BE2C (cell line): Measurements from ENCODE around the gene ZMAT5.

ENCODE experiments used
- DNase-seq: peaks from one replicate; pipeline ENCODE4 v3.0.0-alpha.2; 2020
- H3K27me3 ChIP-seq: fragments of 250-450 bp; sonication (Bioruptor Pico); 2 replicates; pipeline ENCODE4 v1.5.1; 2020; ENCODE audit warnings: mild to moderate bottlenecking
- H3K36me3 ChIP-seq: fragments of 250-450 bp; sonication (Bioruptor Pico); 2 replicates; pipeline ENCODE4 v1.5.1; 2020; ENCODE audit warnings: mild to moderate bottlenecking
- H3K4me1 ChIP-seq: fragments of 250-450 bp; sonication (Bioruptor Pico); 2 replicates; pipeline ENCODE4 v1.5.1; 2020
- H3K4me3 ChIP-seq: 2 replicates; pipeline ENCODE4 v1.5.1; 2011; ENCODE audit warnings: low read depth, low read length
- H3K9me3 ChIP-seq: fragments of 250-450 bp; sonication (Bioruptor Pico); 2 replicates; pipeline ENCODE4 v1.5.1; 2020
- CTCF ChIP-seq: IDR thresholded peaks from 2 replicates; pipeline ENCODE4 v1.5.1; 2012; ENCODE audit warnings: mild to moderate bottlenecking, low read depth, low read length

ZMAT5 gene

GRCh38 chr22:29801796-29802195, 35.0 kb upstream of the ZMAT5 start:
- H3K36me3 ChIP-seq = peaks cover 70% of the 10 kb centered on the region
- H3K4me3 ChIP-seq = no peak overlapping the region
- DNase-seq = no peak
- H3K4me1 ChIP-seq = peaks cover 16% of the 10 kb centered on the region
- no peak for TF ChIP-seq CTCF
- H3K9me3 ChIP-seq = no peaks in the 10 kb centered on the region
- no peaks in the 10 kb centered on the region for H3K27me3 ChIP-seq

GRCh38 chr22:29801153-29801552, 34.3 kb upstream of the ZMAT5 start:
- no peak for TF ChIP-seq CTCF
- DNase-seq = no peak
- Histone ChIP-seq H3K27me3 (no peaks in the 10 kb centered on the region), H3K36me3 (peaks cover 69% of the 10 kb centered on the region), H3K9me3 (no peaks in the 10 kb centered on the region), H3K4me3 (no peak overlapping the region), H3K4me1 (peaks cover 16% of the 10 kb centered on the region)

GRCh38 chr22:29799217-29799680, 32.4 kb upstream of the ZMAT5 start:
- Histone ChIP-seq H3K36me3 (peaks cover 53% of the 10 kb centered on the region), H3K27me3 (no peaks in the 10 kb centered on the region), H3K4me3 (no peak overlapping the region), H3K4me1 (peaks cover 16% of the 10 kb centered on the region), H3K9me3 (no peaks in the 10 kb centered on the region)
- 0 out of 2 replicates have a peak, but pooled peaks have one; percentile 3 for TF ChIP-seq CTCF
- DNase-seq = peak; percentile 78

GRCh38 chr22:29798801-29799200, 32.0 kb upstream of the ZMAT5 start:
- Histone ChIP-seq H3K4me1 (peaks cover 16% of the 10 kb centered on the region), H3K9me3 (no peaks in the 10 kb centered on the region), H3K4me3 (no peak overlapping the region), H3K27me3 (no peaks in the 10 kb centered on the region), H3K36me3 (peaks cover 48% of the 10 kb centered on the region)
- no peak for DNase-seq
- no peak for TF ChIP-seq CTCF

GRCh38 chr22:29798318-29798717, 31.5 kb upstream of the ZMAT5 start:
- no peak for DNase-seq
- Histone ChIP-seq H3K36me3 (peaks cover 45% of the 10 kb centered on the region), H3K9me3 (no peaks in the 10 kb centered on the region), H3K4me3 (no peak overlapping the region), H3K4me1 (peaks cover 16% of the 10 kb centered on the region), H3K27me3 (no peaks in the 10 kb centered on the region)
- no peak for TF ChIP-seq CTCF

GRCh38 chr22:29797351-29797750, 30.5 kb upstream of the ZMAT5 start:
- no peak for DNase-seq
- H3K36me3 ChIP-seq = peaks cover 54% of the 10 kb centered on the region

More at GRCh38 chr22:29797351-29797750, 30.5 kb upstream of the ZMAT5 start:
- TF ChIP-seq CTCF = no peak
- Histone ChIP-seq H3K4me3 (no peak overlapping the region), H3K4me1 (peaks cover 16% of the 10 kb centered on the region), H3K27me3 (no peaks in the 10 kb centered on the region), H3K9me3 (no peaks in the 10 kb centered on the region)
